LNCaP clone FGC (cell line): ENCODE data around the gene PNKD.

ENCODE experiments used
- DNase-seq: peaks from one replicate; pipeline ENCODE4 v3.0.0-alpha.2; 2011; ENCODE audit warnings: low read depth
- H3K4me3 ChIP-seq: 2 replicates; pipeline ENCODE4 v1.5.1; 2011; ENCODE audit warnings: mild to moderate bottlenecking, low read depth, low read length, control low read depth
- TF ChIP-seq, protein P1 (sequence below): IDR thresholded peaks from 2 replicates; pipeline ENCODE4 v1.5.1; 2012; ENCODE audit warnings: mild to moderate bottlenecking; ENCODE audit not compliant: control insufficient read depth, insufficient read depth; ENCODE audit errors: extremely low read depth

The PNKD gene

DNA sequence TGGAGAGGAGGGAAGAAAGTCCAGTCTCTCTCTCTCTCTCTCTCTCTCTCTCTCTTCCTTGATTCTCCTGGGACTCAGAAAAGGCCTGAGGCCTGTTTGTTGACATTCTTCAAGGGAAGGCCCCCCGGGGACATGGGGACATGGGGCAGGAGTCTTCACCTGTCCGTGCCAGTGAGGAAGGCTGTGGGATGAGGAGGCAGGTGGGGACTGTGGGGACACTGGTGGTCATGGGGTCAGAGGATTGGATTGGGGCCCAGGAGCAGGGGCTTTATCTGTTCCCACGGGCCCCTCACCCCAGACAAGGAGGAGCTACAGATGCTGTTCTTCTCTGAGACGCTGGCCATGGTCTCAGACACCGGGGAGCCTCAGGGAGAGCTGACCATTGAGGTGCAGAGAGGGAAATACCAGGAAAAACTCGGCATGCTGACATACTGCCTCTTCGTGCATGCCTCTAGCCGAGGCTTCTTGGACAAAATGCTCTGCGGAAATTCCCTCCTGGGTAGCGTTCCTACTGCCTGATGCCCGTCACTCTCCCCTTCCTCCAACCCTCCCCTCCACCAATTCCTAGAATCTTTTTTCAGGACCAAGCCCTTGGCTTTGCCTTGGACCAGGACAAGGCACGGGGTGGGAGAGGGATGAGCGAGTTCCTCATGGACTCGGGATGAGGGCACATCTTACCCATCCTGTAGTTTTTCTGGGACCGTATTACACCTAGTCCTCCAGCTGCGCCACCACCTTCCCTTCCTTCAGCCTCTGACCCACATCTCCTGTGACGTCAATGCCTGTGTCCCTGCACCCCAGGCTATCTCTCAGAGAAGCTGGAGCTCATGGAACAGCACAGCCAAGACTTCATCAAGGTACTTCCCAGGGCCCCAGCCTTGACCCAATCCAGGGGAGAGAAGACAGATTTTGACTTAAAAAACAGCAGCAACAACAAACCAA, 87.2 kb downstream of the PNKD start:
- H3K4me3 ChIP-seq: peak overlapping the region; percentile 41
- TF ChIP-seq, protein P1, sequence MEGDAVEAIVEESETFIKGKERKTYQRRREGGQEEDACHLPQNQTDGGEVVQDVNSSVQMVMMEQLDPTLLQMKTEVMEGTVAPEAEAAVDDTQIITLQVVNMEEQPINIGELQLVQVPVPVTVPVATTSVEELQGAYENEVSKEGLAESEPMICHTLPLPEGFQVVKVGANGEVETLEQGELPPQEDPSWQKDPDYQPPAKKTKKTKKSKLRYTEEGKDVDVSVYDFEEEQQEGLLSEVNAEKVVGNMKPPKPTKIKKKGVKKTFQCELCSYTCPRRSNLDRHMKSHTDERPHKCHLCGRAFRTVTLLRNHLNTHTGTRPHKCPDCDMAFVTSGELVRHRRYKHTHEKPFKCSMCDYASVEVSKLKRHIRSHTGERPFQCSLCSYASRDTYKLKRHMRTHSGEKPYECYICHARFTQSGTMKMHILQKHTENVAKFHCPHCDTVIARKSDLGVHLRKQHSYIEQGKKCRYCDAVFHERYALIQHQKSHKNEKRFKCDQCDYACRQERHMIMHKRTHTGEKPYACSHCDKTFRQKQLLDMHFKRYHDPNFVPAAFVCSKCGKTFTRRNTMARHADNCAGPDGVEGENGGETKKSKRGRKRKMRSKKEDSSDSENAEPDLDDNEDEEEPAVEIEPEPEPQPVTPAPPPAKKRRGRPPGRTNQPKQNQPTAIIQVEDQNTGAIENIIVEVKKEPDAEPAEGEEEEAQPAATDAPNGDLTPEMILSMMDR: no peak
- DNase-seq: no peak

DNA sequence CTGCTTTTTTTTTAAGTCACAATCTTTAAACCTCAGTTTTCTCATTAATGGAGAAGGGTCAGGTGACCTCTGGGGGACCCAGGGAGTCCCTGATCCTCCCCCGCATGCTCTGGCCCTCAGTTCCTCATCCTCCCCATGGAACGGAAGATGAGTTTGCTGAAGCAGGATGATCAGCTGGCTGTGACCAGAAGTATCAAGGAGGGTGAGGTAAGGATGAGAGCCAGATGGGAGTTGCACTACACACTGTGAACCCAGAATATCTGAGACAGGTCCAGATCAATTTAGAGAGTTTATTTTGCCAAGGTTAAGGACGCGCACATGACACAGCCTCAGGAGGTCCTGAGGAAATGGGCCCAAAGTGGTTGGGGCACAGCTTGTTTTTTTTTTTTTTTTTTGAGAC, 90.1 kb downstream of the PNKD start:
- DNase-seq: no peak
- TF ChIP-seq, protein P1: no peak
- H3K4me3 ChIP-seq: no peak overlapping the region

DNA sequence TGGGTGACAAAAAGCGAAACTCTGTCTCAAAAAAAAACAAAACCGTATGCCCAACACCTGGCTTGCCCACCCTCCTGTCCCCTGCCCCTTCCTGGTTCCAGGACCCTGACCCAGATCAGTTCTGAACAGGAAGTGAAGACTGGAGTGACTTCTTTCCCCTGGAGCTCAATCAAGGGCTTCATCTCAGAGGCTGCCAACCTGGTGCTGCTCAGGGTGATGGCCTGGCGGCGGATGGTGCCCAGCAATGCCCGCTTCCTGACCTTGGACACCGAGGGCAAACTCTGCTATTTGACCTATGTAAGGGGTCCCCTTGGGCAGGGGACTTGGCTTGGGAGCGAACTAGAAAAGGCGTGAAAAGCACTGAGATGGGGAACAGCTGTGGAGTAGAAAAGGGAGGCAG, 92.3 kb downstream of the PNKD start:
- no peak for DNase-seq
- no peak overlapping the region for H3K4me3 ChIP-seq
- TF ChIP-seq, protein P1: no peak

DNA sequence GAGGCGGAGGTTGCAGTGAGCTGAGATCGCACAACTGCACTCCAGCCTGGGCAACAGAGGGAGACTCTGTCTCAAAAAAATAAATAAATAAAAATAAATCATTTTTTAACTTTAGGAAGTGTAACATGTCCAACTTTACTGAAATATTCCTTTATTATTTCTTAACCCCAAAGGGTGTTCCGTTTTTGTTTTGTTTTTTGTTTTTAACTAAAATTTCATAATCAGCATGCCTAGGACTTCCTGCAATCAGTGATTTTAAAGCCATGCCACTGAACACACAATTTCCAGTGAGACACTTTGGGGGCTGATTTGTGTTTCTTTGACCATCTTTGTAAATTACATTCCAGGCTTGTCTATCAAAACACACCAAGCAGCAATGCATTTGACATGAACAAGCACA, 93.4 kb downstream of the PNKD start:
- TF ChIP-seq, protein P1: no peak
- no peak overlapping the region for H3K4me3 ChIP-seq
- DNase-seq: no peak

DNA sequence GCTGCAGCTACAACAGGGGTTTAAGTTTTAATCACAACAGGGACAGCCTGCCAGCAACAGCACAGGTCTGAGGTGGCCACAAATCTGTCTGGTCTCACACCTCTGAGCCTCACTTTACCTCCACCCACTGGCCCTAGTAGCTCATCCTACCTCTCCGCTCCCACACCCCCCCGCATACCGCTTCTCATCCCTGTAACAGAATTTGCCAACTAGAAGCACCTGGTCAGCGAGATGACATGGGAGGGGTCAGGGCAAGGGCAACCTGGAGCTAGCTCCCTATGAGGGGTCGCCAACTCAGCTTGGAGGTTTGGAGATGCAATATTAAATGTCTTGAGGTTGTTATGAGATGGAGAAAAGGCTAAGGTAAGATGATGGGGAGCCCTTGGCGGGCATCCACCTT, 93.9 kb downstream of the PNKD start:
- no peak for DNase-seq
- TF ChIP-seq, protein P1: no peak
- no peak overlapping the region for H3K4me3 ChIP-seq

DNA sequence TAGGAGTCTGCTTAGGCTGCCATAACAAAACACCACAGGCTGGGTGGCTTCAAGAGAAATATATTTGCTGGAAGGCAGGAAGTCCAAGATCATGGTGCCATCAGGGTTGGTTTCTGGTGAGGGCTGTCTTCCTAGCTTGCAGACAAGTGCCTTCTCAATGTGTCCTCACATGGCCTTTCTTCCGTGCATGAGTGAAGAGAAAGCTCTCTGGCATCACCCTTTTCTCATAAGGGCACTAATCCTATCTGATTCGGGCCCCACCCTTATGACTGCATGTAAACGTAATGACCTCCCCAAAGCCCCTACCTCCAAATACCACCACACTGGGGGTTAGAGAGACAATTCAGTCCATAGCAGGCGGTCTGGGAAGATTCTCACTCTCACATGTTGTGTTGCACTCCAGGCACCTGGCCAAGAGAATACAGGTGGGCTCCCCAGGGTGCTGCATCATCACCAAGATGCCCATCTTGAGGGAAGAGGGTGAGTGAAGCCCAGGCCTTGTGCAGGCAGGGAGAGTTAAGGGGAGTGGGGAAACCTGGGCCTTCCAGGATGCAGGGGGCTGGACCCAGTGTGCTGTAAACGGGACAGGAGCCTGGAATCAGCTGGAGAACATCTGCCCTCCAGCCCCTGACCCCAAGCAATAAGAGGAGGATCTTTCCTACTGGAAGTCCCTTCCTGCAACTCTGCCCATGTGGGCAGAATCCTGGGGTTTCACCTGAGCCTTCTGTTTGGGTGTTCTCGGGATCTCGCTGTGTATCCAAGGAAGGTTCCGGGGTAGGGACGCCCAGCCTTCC, 96.5 kb downstream of the PNKD start:
- DNase-seq: no peak
- no peak overlapping the region for H3K4me3 ChIP-seq
- TF ChIP-seq, protein P1: no peak
